Cardiac muscle cell (in vitro differentiated cells and primary cell): Measurements from ENCODE around the gene TBC1D19. TPM values are rescaled to one million over a fixed set of nuclear protein-coding genes. Genes with fewer than 3 reads are reported as not detected.

ENCODE experiments used
- DNase-seq, 2 donors: peaks; one replicate each; pipeline versions ENCODE4 v3.0.0 to v3.0.0-alpha.2; 2010 to 2017; ENCODE audit warnings: low read depth in 1 of 2, low spot score in 1 of 2
- H3K27ac ChIP-seq: fragments of 200-600 bp; sonication (generic); 2 replicates; pipeline ENCODE4 v1.5.1; 2016
- H3K27me3 ChIP-seq: fragments of 200-600 bp; sonication (generic); 2 replicates; pipeline ENCODE4 v1.6.0; 2016; ENCODE audit warnings: control low read depth
- H3K36me3 ChIP-seq: fragments of 200-600 bp; sonication (generic); 2 replicates; pipeline ENCODE4 v1.5.1; 2016; ENCODE audit warnings: control low read depth
- H3K4me1 ChIP-seq: fragments of 200-600 bp; sonication (generic); 2 replicates; pipeline ENCODE4 v1.8.1; 2017; ENCODE audit warnings: low read depth, mild to moderate bottlenecking, mixed run types
- H3K4me3 ChIP-seq: fragments of 200-600 bp; sonication (generic); 2 replicates; pipeline ENCODE4 v1.5.1; 2016; ENCODE audit warnings: mild to moderate bottlenecking
- H3K9me3 ChIP-seq: fragments of 200-600 bp; sonication (generic); 2 replicates; pipeline ENCODE4 v1.5.1; 2017; ENCODE audit warnings: low read depth, mild to moderate bottlenecking, control low read depth
- CTCF ChIP-seq: IDR thresholded peaks from 2 replicates; pipeline ENCODE4 v1.5.1; 2012; ENCODE audit warnings: low read depth, mild to moderate bottlenecking, low read length
- polyA plus RNA-seq: library from polyadenylated mRNA; unstranded; fragments of >200 nt; fragmentation: Nextera tagmentation; extraction: Ambion mirVana; gene quantifications from 2 replicates; pipeline ENCODE4 v1.2.1, GENCODE V29; 2016
- total RNA-seq: library from RNA; depleted of rRNA; stranded (reverse); fragments of >200 nt; gene quantifications from 2 replicates; pipeline ENCODE4 v1.2.3, GENCODE V29; 2016

The TBC1D19 gene
- total and polyA plus RNA-seq, 2 experiments from 2014 or later = 10.9 to 17.3 TPM

GRCh38 chr4:26726655-26727387 is 142.9 kb downstream of the TBC1D19 start:
- H3K4me3 ChIP-seq = no peak overlapping the region
- peak overlapping the region; percentile 60 for H3K27ac ChIP-seq
- no peak for TF ChIP-seq CTCF
- peak in 1 of 2 donors; percentile 53 for DNase-seq
- no peaks in the 10 kb centered on the region for H3K27me3 ChIP-seq
- H3K4me1 ChIP-seq = peaks cover 26% of the 10 kb centered on the region
- no peaks in the 10 kb centered on the region for H3K9me3 ChIP-seq
- no peaks in the 10 kb centered on the region for H3K36me3 ChIP-seq

GRCh38 chr4:26727844-26728243 is 144.0 kb downstream of the TBC1D19 start:
- H3K4me1 ChIP-seq = peaks cover 22% of the 10 kb centered on the region
- H3K9me3 ChIP-seq = no peaks in the 10 kb centered on the region
- no peaks in the 10 kb centered on the region for H3K27me3 ChIP-seq
- no peak for DNase-seq
- H3K36me3 ChIP-seq = no peaks in the 10 kb centered on the region
- H3K4me3 ChIP-seq = no peak overlapping the region
- peak overlapping the region; percentile 15 for H3K27ac ChIP-seq
- no peak for TF ChIP-seq CTCF

DNA sequence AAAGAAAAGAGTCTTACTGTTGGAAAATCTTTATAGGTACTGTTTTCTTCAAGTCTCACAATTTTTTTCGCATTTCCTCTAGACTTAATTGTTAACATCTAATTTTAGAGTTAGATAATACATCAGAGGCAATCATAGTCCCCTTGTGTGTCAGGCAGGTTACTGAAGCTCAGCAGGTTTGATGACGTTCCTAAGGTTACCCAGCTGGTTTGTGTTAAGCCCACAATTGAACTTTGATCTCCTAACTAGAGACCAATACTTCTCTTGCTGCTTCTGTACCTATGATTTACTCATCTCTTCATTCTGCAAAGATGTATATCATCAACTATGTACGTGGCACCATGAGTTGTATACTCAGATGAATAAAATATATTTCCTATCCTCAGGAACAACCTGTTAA is 145.1 kb downstream of the TBC1D19 start:
- Histone ChIP-seq H3K9me3 (no peaks in the 10 kb centered on the region), H3K36me3 (no peaks in the 10 kb centered on the region), H3K4me3 (no peak overlapping the region), H3K27ac (no peak overlapping the region), H3K4me1 (peaks cover 27% of the 10 kb centered on the region), H3K27me3 (no peaks in the 10 kb centered on the region)
- DNase-seq = no peak
- TF ChIP-seq CTCF = no peak

DNA sequence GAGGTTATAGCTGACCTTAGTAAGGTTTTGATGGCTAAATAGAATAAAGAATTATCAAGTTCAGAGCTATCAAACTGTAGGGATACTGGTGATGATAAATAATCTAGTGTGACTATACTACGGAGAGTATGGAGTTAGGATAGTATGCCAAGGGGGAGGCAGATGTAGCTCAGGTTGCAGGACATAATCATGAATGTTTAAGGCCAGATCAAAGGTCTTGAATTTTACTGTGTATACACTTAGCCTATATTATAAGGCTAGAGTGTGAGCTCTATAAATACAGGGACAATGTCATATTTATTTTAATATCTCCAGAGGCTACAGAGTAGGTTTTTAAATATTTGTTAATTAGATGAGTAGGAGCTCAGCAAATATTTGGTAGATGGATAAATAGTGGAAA is 145.7 kb downstream of the TBC1D19 start:
- Histone ChIP-seq H3K9me3 (no peaks in the 10 kb centered on the region), H3K27ac (no peak overlapping the region), H3K4me1 (peaks cover 29% of the 10 kb centered on the region), H3K27me3 (no peaks in the 10 kb centered on the region), H3K4me3 (no peak overlapping the region), H3K36me3 (no peaks in the 10 kb centered on the region)
- DNase-seq = no peak
- no peak for TF ChIP-seq CTCF

DNA sequence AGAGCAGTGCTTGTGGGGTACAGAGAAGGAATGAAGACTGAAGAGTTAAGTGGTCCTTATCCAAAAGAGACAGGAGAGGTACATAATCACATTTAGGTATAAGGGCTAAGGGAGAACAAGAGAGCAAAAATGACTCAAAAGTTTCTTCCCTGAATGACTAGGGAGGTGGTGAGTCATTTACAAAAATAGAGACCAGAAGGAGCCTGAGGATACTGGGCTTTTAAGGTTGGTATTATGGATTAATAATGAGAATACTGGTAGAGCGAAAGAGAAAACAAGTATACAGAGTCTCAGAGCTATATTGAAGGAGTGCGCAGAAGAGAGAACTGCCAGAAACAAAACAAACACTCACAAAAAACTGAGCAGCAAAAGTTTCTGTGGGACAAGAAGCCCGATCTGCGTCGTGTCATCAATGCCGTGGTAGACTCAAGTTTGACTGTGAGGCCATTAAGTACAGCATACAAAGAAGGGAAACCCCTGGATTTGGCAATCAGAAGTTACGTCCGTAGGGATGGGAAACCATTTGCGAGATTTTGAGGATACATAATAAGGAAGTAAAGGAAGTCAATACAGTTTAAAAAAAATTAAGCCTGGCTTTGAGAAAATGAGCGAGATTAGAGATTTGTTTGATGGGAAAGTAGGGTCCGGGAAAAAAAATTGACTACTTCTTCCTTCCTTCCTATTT is 147.6 kb downstream of the TBC1D19 start:
- TF ChIP-seq CTCF = no peak
- H3K9me3 ChIP-seq = no peaks in the 10 kb centered on the region

More for the DNA sequence above, 147.6 kb downstream of the TBC1D19 start:
- no peaks in the 10 kb centered on the region for H3K27me3 ChIP-seq
- no peak overlapping the region for H3K27ac ChIP-seq
- no peak for DNase-seq
- peaks cover 19% of the 10 kb centered on the region for H3K4me1 ChIP-seq
- no peak overlapping the region for H3K4me3 ChIP-seq
- H3K36me3 ChIP-seq = no peaks in the 10 kb centered on the region
